GM18498 (cell line): ENCODE data around the gene CYLD.

ENCODE experiments used
- ATAC-seq: cut with Tn5 transposase; IDR thresholded peaks from one replicate; pipeline ENCODE4 v1.9.1; 2021; ENCODE audit warnings: mild to moderate bottlenecking, moderate library complexity; ENCODE audit not compliant: unreplicated experiment

The CYLD gene

GRCh38 chr16:50741781-50742575 is at the start of gene CYLD:
Gene CYLD, plus strand, starts transcription at chr16:50742086. Its CDS starts 7,613 bp downstream, at chr16:50749699.
- peak; percentile 91 for ATAC-seq

GRCh38 chr16:50692644-50692998 is 49.3 kb upstream of the CYLD start:
- ATAC-seq, result no peak

DNA sequence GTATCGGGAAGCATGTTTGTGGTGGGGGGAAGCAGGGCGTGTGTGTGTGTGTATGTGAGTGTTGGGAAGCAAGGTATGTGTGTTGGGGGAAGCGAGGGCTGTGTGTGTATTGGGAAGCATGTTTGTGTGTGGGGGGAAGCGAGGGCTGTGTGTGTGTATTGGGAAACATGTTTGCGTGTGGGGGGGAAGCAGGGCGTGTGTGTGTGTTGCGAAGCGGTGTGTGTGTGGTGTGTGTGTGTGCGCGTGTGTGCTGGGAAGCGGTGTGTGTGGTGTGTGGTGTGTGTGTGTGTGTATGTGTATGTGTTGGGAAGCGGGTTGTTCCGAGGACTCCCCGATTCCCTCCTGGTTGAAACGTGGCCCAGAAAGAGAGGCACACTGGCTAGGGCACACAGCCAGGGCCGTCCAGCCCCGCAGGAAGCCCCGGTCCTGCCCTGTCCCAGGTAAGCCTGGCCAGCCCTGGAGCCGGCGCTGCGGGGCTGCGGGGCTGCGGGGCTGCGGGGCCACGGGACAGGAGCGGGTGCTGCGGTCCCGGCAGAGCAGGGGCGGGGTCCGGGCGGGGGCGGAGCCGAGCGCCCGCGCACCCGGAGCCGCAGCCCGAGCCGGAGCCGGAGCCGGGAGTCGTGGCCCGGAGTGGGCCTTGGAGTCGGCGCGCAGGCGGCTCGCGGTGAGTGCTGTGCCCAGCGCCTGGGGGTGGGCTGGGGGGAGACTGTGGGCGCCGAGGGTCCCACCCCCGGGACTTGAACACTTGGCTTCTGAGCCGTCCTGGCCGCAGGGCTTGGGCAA is 48.7 kb upstream of the CYLD start, which contains the start of gene NOD2:
Gene NOD2, plus strand, starts transcription at position 608 of the 783 bp plus-strand sequence. CDS start 5,890 bp downstream, outside the sequence.
- no peak for ATAC-seq

DNA sequence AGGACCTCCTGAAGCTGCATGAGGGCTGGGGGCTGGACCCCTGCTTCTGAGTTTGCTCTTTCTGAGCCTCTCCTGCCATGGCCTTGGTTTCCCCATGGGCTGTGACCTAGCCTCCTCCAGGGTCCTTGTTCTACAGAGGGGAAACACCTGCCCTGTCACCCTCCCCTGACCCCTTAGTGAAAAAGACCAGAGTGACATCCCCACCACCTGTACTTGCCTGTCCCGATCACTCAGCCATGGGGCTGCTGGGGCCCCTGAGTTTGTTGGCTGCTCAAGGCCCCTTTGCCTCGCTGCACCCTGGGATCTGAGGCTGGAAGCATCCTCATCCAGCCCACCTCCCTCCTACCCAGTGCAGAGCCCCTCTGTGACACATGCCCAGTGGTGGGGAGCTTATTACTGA is 47.7 kb upstream of the CYLD start:
- no peak for ATAC-seq

GRCh38 chr16:50695017-50696000 is 46.6 kb upstream of the CYLD start:
- no peak for ATAC-seq

DNA sequence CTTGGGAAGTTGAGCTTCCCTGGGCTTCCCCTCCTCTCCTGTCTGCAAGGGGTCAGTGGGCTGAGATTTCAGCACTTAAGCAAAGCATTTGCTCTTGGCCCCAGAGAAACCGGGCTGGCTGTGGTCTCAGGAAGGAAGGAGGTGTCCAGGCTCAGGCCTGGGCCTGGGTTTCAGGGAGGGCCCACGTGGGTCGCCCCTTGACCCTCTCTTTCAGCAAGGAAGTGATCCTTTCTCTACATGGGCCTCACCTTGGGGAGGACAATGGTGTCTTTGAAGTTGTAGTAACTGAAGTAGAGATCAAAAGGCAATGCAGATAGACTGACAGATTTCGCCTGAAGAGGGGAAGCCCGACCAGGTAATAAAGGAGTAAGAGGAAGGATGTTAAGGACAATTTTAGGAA is 45.8 kb upstream of the CYLD start:
- ATAC-seq, result peak; percentile 25

DNA sequence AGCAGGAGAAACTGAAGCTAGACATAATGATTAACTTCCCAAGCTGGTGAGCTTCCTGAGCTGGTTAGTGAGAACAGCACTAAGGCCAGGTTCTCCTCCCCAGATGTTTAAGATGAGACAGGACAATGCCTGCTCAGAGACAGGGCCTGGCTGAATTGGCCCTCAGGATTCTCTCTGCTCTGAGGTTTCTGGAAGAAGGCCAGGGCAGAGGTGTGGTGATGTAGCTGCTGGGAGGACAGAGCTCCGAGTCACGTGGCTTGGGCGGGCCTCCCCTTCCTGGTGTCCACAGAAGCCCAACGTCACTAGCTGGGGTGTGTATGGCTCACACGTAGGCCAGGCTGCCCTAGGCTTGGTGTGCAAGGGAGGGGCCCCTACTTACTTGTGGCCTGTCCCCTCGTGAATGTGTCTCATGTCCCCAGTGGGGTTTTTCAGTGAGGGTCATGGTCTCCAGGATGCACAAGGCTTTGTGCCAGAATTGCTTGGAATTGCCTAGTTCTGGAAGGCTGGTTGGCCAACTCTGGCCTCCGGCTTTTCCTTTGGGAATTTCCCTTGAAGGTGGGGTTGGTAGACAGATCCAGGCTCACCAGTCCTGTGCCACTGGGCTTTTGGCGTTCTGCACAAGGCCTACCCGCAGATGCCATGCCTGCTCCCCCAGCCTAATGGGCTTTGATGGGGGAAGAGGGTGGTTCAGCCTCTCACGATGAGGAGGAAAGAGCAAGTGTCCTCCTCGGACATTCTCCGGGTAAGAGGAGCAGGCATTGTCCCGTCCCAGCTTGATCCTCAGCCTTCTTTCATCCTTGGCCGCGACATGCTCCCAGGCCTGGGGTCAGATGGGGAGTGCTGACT is 45.1 kb upstream of the CYLD start:
- peak; percentile 65 for ATAC-seq

DNA sequence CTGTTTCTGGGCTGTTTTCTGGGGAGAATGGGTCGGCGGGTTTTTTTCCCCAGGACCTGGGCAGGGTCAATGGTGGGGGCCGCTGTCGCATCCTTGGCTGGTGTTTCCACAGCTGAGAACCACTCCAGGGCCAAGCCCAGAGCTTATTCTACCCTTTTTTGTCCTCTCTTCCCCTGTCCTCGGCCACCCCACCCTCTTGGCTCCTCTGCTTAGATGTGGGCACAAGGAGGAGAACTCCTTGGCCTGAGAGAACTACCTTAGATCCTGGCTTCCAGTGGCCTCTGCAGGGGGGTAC is 44.5 kb upstream of the CYLD start:
- no peak for ATAC-seq

DNA sequence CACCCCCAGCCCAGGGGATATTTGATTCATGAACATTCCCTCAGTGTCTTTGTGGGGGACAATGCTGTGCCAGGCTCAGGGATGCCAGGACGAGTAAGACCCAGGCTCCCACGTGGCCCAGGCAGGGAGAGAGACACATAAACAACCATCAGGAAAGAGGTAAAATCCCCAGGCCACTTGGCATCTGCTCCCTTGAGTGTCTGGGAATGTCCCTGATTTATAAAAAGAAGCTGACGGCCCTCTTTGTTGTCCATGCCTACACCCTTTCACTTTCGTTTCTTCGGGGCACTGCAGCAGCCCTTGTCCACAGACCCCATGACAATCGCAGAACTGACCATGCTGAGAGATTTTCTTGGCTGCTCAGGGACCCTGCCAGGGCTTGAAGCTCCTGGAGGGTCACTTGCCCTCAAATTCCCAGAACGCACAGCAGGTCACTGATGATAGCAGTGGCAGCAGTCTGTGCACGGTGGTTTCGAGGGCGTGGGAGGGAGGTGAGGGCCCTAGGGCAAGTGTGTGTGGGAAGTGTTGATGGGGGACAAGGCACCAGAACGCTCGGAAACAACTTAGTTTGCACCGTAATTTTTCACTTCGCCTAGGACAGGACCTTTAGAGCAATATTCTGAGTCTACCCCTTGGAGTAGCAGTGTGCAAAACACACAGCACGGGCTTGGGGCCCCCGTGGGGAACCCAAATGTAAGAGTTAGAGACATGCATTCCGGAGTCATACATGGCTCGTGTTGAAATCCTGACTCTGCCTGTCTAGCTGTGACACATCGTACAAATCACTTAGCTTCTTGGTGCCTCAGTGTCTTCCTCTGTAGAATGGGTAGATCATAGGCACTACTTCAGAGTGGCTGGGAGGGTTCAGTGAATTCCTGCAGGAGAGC is 43.8 kb upstream of the CYLD start:
- peak; percentile 50 for ATAC-seq

DNA sequence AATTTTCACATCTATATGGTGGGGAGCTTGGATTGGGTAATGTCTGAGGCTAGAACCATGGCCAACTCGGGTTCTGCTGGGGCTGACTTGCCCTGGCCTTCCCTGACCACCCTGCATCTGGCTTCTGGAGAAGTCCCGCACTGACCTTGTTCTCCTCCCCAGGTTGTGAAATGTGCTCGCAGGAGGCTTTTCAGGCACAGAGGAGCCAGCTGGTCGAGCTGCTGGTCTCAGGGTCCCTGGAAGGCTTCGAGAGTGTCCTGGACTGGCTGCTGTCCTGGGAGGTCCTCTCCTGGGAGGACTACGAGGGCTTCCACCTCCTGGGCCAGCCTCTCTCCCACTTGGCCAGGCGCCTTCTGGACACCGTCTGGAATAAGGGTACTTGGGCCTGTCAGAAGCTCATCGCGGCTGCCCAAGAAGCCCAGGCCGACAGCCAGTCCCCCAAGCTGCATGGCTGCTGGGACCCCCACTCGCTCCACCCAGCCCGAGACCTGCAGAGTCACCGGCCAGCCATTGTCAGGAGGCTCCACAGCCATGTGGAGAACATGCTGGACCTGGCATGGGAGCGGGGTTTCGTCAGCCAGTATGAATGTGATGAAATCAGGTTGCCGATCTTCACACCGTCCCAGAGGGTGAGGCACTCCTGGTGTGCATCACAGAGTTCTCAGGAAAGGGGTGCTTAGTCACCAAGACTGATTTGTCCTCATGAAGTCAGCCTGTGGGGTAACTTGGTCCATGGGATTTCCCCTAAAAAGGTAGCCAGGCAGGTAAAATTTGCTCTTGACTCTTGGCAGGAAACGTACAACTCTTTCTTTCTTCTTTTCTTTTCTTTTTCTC is 42.3 kb upstream of the CYLD start:
- ATAC-seq, result no peak

DNA sequence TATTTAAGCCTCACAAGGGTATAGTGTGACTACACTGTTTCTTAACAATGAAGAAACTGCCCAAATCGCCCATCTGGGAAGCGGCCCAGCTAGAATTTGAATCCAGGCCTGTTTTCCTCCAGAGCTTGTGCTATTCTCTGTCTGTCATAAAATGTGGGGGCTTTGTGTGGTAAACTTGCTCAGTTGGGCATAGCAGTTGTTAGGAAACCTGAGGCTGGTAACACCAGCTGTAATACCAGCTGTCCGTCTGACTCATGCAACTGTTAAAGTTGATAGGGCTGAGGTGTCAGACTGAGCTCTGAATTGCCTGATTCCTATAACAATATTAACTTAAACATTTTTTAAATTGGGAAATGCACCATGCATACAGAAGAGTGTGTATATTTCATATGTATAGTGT is 39.2 kb upstream of the CYLD start:
- no peak for ATAC-seq

DNA sequence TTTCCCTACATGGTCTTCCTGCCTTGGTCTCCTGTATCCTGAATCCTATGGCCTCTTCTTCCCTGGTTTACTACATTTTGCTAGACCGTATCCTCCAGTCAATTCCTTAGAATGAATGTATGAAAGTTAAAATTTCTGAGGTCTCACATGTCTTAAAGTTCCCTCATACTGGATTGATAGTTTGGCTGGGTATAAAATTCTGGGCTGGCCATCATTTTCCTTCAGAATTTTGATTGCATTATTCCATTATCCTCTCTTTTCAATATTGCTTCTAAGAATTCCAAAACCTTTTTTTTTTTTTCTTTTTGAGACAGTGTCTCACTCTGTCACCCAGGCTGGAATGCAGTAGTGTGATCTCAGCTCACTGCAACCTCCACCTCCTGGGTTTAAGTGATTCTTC is 37.6 kb upstream of the CYLD start:
- ATAC-seq, result no peak

GRCh38 chr16:50705436-50706110 is 36.3 kb upstream of the CYLD start:
- ATAC-seq, result no peak

GRCh38 chr16:50706250-50706649 is 35.6 kb upstream of the CYLD start:
- no peak for ATAC-seq

- ATAC-seq, result no peak
Observed at GRCh38 chr16:50708373-50709060, 33.4 kb upstream of the CYLD start.

DNA sequence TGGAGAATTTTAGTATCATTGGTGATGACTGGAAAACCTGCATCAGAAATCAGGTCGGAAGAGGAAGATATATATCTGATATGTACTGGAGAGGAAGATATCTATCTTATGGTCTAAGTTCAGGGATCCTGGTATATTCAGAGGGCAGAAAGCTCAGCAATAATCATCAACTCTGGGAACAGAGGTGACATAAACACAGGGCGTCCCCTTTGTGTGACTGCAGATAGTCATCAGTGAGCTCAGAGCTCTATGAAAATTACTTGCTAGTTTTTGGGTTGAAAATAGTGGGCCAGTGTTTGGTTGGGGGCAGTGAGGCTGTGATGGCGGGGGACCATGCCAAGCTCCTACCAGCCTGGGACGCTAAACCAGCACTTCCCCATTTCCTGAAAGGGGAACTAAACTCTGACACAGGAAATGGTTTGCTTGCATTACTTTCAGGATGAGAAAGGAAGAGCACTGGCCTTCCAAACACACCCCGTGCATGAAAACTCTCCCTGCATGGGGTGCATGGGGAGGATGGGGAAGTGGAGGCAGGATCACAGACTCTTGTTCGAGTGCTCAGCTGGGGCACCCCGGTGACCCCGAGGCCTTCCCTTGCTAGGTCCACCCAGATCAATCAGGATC is 32.7 kb upstream of the CYLD start:
- no peak for ATAC-seq

GRCh38 chr16:50709980-50710379 is 31.9 kb upstream of the CYLD start:
- ATAC-seq, result no peak
